Activated T-helper 2 cell treated with anti-CD3 and anti-CD28 coated beads, Interferon-gamma antibody, Interleukin-2, Interleukin-4, amounts not matched to agents 10 μg/mL and 5 μg/mL and 100 μg/mL, durations not matched to agents 14 hours and 24 hours and 36 hours (primary cell): ENCODE results near the gene SH3RF3. TPM values are rescaled to one million over a fixed set of nuclear protein-coding genes. Genes with fewer than 3 reads are reported as not detected.

Experiments used
- DNase-seq: peaks from one replicate; pipeline ENCODE4 v3.0.0; 2021; ENCODE audit warnings: low spot score
- H3K27ac Mint-ChIP-seq: one replicate; pipeline ENCODE4 v1.8.0; 2021; ENCODE audit warnings: mixed read lengths
- H3K27me3 Mint-ChIP-seq: one replicate; pipeline ENCODE4 v1.8.0; 2021; ENCODE audit warnings: low read depth, mixed read lengths
- H3K36me3 Mint-ChIP-seq: one replicate; pipeline ENCODE4 v1.8.0; 2021; ENCODE audit warnings: low read depth, mixed read lengths
- H3K4me1 Mint-ChIP-seq: one replicate; pipeline ENCODE4 v1.8.0; 2021; ENCODE audit warnings: low read depth, mixed read lengths
- H3K4me3 Mint-ChIP-seq: one replicate; pipeline ENCODE4 v1.8.0; 2021; ENCODE audit warnings: low read depth, mild to moderate bottlenecking, moderate library complexity, mixed read lengths
- H3K9me3 Mint-ChIP-seq: one replicate; pipeline ENCODE4 v1.8.0; 2021; ENCODE audit warnings: mixed read lengths
- intact Hi-C: fragments of 100-400 bp; cut with micrococcal nuclease; formaldehyde crosslinking; loops from one replicate; pipeline ENCODE4 v1.15.1; 2023
- total RNA-seq: library from RNA; stranded (reverse); gene quantifications from 2 replicates; pipeline ENCODE4 v1.2.3, GENCODE V29; 2022

The SH3RF3 gene
- total RNA-seq, 1 donor from 2014 or later: 0.78 TPM

- Mint-ChIP-seq H3K4me1 (peaks cover 7% of the 10 kb centered on the region), H3K4me3 (no peak overlapping the region), H3K9me3 (no peaks in the 10 kb centered on the region), H3K27me3 (peaks cover 9% of the 10 kb centered on the region), H3K27ac (no peak overlapping the region), H3K36me3 (no peaks in the 10 kb centered on the region)
- DNase-seq: no peak
- intact Hi-C loops: no loop called here
Measured at GRCh38 chr2:109454765-109455394, 325.9 kb downstream of the SH3RF3 start.

- H3K27ac Mint-ChIP-seq: no peak overlapping the region
- no peak overlapping the region for H3K4me3 Mint-ChIP-seq
- intact Hi-C loops: no loop called here
- no peaks in the 10 kb centered on the region for H3K9me3 Mint-ChIP-seq
- peaks cover 7% of the 10 kb centered on the region for H3K4me1 Mint-ChIP-seq
- DNase-seq: no peak
- H3K27me3 Mint-ChIP-seq: peaks cover 9% of the 10 kb centered on the region
- H3K36me3 Mint-ChIP-seq: no peaks in the 10 kb centered on the region
Measured at GRCh38 chr2:109455731-109456691, 327.0 kb downstream of the SH3RF3 start.

GRCh38 chr2:109456776-109457175 is 327.8 kb downstream of the SH3RF3 start:
- DNase-seq: no peak
- Mint-ChIP-seq H3K4me1 (peaks cover 7% of the 10 kb centered on the region), H3K27me3 (peaks cover 9% of the 10 kb centered on the region), H3K36me3 (no peaks in the 10 kb centered on the region), H3K27ac (no peak overlapping the region), H3K9me3 (no peaks in the 10 kb centered on the region), H3K4me3 (no peak overlapping the region)
- intact Hi-C loops: no loop called here

- Mint-ChIP-seq H3K36me3 (no peaks in the 10 kb centered on the region), H3K4me1 (peaks cover 7% of the 10 kb centered on the region), H3K4me3 (no peak overlapping the region), H3K27ac (no peak overlapping the region), H3K9me3 (no peaks in the 10 kb centered on the region), H3K27me3 (peaks cover 9% of the 10 kb centered on the region)
- no peak for DNase-seq
- intact Hi-C loops: no loop called here
Measured at GRCh38 chr2:109457366-109457765, 328.4 kb downstream of the SH3RF3 start.

- no peaks in the 10 kb centered on the region for H3K9me3 Mint-ChIP-seq
- no peak overlapping the region for H3K27ac Mint-ChIP-seq
- H3K4me3 Mint-ChIP-seq: no peak overlapping the region
- intact Hi-C loops: no loop called here
- H3K4me1 Mint-ChIP-seq: peaks cover 7% of the 10 kb centered on the region
- DNase-seq: no peak
- peaks cover 9% of the 10 kb centered on the region for H3K27me3 Mint-ChIP-seq
- H3K36me3 Mint-ChIP-seq: no peaks in the 10 kb centered on the region
Measured at GRCh38 chr2:109457794-109458193, 328.8 kb downstream of the SH3RF3 start.

GRCh38 chr2:109458512-109458911 is 329.5 kb downstream of the SH3RF3 start:
- intact Hi-C loops: no loop called here
- peaks cover 7% of the 10 kb centered on the region for H3K4me1 Mint-ChIP-seq

GRCh38 chr2:109459485-109459884 is 330.5 kb downstream of the SH3RF3 start:
- peaks cover 9% of the 10 kb centered on the region for H3K27me3 Mint-ChIP-seq
- intact Hi-C loops: no loop called here
- H3K9me3 Mint-ChIP-seq: no peaks in the 10 kb centered on the region
- no peak overlapping the region for H3K4me3 Mint-ChIP-seq
- H3K36me3 Mint-ChIP-seq: no peaks in the 10 kb centered on the region
- H3K4me1 Mint-ChIP-seq: peaks cover 5% of the 10 kb centered on the region
- DNase-seq: no peak
- H3K27ac Mint-ChIP-seq: no peak overlapping the region

More at GRCh38 chr2:109458512-109458911, 329.5 kb downstream of the SH3RF3 start:
- no peak for DNase-seq
- no peaks in the 10 kb centered on the region for H3K9me3 Mint-ChIP-seq
- H3K27me3 Mint-ChIP-seq: peaks cover 9% of the 10 kb centered on the region
- no peaks in the 10 kb centered on the region for H3K36me3 Mint-ChIP-seq
- no peak overlapping the region for H3K27ac Mint-ChIP-seq
- no peak overlapping the region for H3K4me3 Mint-ChIP-seq

GRCh38 chr2:109460553-109461324 is 331.7 kb downstream of the SH3RF3 start:
- no peaks in the 10 kb centered on the region for H3K4me1 Mint-ChIP-seq
- intact Hi-C loops: no loop called here
- H3K27me3 Mint-ChIP-seq: peaks cover 9% of the 10 kb centered on the region
- H3K9me3 Mint-ChIP-seq: no peaks in the 10 kb centered on the region
- no peak for DNase-seq
- H3K4me3 Mint-ChIP-seq: no peak overlapping the region
- no peak overlapping the region for H3K27ac Mint-ChIP-seq
- H3K36me3 Mint-ChIP-seq: no peaks in the 10 kb centered on the region

GRCh38 chr2:109463236-109463635 is 334.2 kb downstream of the SH3RF3 start:
- Mint-ChIP-seq H3K36me3 (no peaks in the 10 kb centered on the region), H3K9me3 (no peaks in the 10 kb centered on the region), H3K4me1 (no peaks in the 10 kb centered on the region), H3K27ac (no peak overlapping the region), H3K4me3 (no peak overlapping the region), H3K27me3 (peaks cover 2% of the 10 kb centered on the region)
- DNase-seq: no peak
- intact Hi-C loops: no loop called here

GRCh38 chr2:109463891-109464290 is 334.9 kb downstream of the SH3RF3 start:
- H3K36me3 Mint-ChIP-seq: no peaks in the 10 kb centered on the region
- DNase-seq: no peak
- no peaks in the 10 kb centered on the region for H3K9me3 Mint-ChIP-seq
- no peaks in the 10 kb centered on the region for H3K4me1 Mint-ChIP-seq
- H3K27me3 Mint-ChIP-seq: no peaks in the 10 kb centered on the region
- intact Hi-C loops: no loop called here
- H3K27ac Mint-ChIP-seq: no peak overlapping the region
- H3K4me3 Mint-ChIP-seq: no peak overlapping the region

GRCh38 chr2:109466674-109467575 is 337.9 kb downstream of the SH3RF3 start:
- Mint-ChIP-seq H3K36me3 (no peaks in the 10 kb centered on the region), H3K4me1 (peaks cover 4% of the 10 kb centered on the region), H3K9me3 (no peaks in the 10 kb centered on the region), H3K4me3 (no peak overlapping the region), H3K27me3 (no peaks in the 10 kb centered on the region), H3K27ac (no peak overlapping the region)
- no peak for DNase-seq
- intact Hi-C loops: no loop called here

- Mint-ChIP-seq H3K27me3 (no peaks in the 10 kb centered on the region), H3K27ac (no peak overlapping the region), H3K36me3 (no peaks in the 10 kb centered on the region), H3K9me3 (no peaks in the 10 kb centered on the region), H3K4me3 (no peak overlapping the region), H3K4me1 (peaks cover 4% of the 10 kb centered on the region)
- intact Hi-C loops: no loop called here
- DNase-seq: no peak
Measured at GRCh38 chr2:109467701-109468100, 338.7 kb downstream of the SH3RF3 start.
